ENCODE data around the gene SURF4. TPM values are rescaled to one million over a fixed set of nuclear protein-coding genes. Genes with fewer than 3 reads are reported as not detected.

The SURF4 gene
- total RNA-seq, 1 experiment from 2014 or later, result 214 TPM

DNA sequence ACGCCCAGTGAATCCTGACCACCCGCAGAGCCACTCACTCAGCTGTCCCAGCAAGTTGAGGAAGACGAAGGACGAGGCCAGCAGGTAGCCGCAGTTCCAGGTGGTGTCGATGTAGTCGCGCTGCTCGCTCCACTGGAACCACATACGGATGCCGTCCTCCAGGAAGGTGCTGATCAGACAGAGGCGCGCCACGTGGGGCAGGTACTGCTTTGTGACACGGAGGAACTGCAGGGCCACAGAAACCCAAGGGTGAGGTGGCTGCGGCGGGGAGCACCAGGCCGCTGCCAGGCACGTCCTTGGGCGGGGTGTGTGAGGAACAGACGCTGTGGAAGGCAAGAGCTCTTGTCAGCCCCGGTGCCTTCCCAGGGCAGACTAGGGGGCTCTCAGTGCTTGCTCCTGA is 8.6 kb downstream of the SURF4 start:
- peaks cover 67% of the 10 kb centered on the region for H3K36me3 ChIP-seq (ENCODE audit: insufficient read depth, low read length, poor library complexity, severe bottlenecking)
- intact Hi-C loops (cut with micrococcal nuclease; ENCODE audit: unreplicated experiment), result no loop called here
- DNase-seq (ENCODE audit: low spot score), result no peak
- H3K4me1 ChIP-seq (ENCODE audit: insufficient read depth, low read length, poor library complexity, severe bottlenecking), result no peaks in the 10 kb centered on the region
- no TSS peak for BruUV-seq (replicated peaks)
- ChIA-PET CTCF (no interaction called here), POLR2A (ENCODE audit: low non-redundant PET) (interaction anchor here (0.6 to 0.7 kb wide), 2 partner anchors 18 to 232 kb away, joined by 3 read pairs; no protein-coding TSS in a partner anchor)
- no peak for TF ChIP-seq EZH2 (IDR thresholded peaks at IDR 0.05; ENCODE audit: borderline replicate concordance, low read depth, low read length, poor library complexity, severe bottlenecking)
- TF ChIP-seq, protein P1, sequence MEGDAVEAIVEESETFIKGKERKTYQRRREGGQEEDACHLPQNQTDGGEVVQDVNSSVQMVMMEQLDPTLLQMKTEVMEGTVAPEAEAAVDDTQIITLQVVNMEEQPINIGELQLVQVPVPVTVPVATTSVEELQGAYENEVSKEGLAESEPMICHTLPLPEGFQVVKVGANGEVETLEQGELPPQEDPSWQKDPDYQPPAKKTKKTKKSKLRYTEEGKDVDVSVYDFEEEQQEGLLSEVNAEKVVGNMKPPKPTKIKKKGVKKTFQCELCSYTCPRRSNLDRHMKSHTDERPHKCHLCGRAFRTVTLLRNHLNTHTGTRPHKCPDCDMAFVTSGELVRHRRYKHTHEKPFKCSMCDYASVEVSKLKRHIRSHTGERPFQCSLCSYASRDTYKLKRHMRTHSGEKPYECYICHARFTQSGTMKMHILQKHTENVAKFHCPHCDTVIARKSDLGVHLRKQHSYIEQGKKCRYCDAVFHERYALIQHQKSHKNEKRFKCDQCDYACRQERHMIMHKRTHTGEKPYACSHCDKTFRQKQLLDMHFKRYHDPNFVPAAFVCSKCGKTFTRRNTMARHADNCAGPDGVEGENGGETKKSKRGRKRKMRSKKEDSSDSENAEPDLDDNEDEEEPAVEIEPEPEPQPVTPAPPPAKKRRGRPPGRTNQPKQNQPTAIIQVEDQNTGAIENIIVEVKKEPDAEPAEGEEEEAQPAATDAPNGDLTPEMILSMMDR (conservative IDR thresholded peaks at IDR 0.05; ENCODE audit: low read depth, low read length), result no peak
- H3K27me3 ChIP-seq (replicated peaks; ENCODE audit: insufficient read depth, low read depth, low read length, poor library complexity), result no peaks in the 10 kb centered on the region
- no peak overlapping the region for H3K4me3 ChIP-seq (ENCODE audit: low read depth, low read length, poor library complexity, severe bottlenecking)
- H3K9me3 ChIP-seq (ENCODE audit: low read depth, low read length, poor library complexity, severe bottlenecking), result no peaks in the 10 kb centered on the region
- H3K27ac ChIP-seq (ENCODE audit: low read depth, low read length, poor library complexity, severe bottlenecking), result no peak overlapping the region

DNA sequence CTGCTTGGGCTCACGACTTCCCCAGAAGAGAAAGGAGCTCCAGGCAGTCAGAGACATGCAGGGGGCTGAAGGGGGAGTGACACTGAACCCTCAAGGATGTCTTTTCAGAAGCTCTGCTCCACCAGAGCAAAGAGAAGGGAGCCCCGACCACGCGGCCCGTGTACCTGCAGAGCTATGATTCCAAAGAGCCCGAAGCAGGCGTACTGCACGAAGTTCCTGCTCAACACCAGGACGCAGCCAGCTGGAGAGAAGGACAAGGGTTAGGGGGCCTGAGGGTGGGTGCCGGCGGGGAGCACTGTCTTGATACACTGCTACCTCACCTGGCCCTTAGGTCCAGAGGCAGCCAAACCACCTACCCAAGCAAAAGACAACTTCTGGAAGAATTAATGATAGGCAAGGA is 9.4 kb downstream of the SURF4 start:
- BruUV-seq (replicated peaks), result no TSS peak
- no peaks in the 10 kb centered on the region for H3K9me3 ChIP-seq (ENCODE audit: low read depth, low read length, poor library complexity, severe bottlenecking)
- TF ChIP-seq, protein P1 (conservative IDR thresholded peaks at IDR 0.05; ENCODE audit: low read depth, low read length), result no peak
- no peak for TF ChIP-seq EZH2 (IDR thresholded peaks at IDR 0.05; ENCODE audit: borderline replicate concordance, low read depth, low read length, poor library complexity, severe bottlenecking)
- DNase-seq (ENCODE audit: low spot score), result no peak
- no peaks in the 10 kb centered on the region for H3K4me1 ChIP-seq (ENCODE audit: insufficient read depth, low read length, poor library complexity, severe bottlenecking)
- no peak overlapping the region for H3K4me3 ChIP-seq (ENCODE audit: low read depth, low read length, poor library complexity, severe bottlenecking)
- intact Hi-C loops (cut with micrococcal nuclease; ENCODE audit: unreplicated experiment), result no loop called here
- no peaks in the 10 kb centered on the region for H3K27me3 ChIP-seq (replicated peaks; ENCODE audit: insufficient read depth, low read depth, low read length, poor library complexity)
- ChIA-PET CTCF (no interaction called here), POLR2A (ENCODE audit: low non-redundant PET) (no interaction called here)
- H3K36me3 ChIP-seq (ENCODE audit: insufficient read depth, low read length, poor library complexity, severe bottlenecking), result peaks cover 68% of the 10 kb centered on the region
- no peak overlapping the region for H3K27ac ChIP-seq (ENCODE audit: low read depth, low read length, poor library complexity, severe bottlenecking)

DNA sequence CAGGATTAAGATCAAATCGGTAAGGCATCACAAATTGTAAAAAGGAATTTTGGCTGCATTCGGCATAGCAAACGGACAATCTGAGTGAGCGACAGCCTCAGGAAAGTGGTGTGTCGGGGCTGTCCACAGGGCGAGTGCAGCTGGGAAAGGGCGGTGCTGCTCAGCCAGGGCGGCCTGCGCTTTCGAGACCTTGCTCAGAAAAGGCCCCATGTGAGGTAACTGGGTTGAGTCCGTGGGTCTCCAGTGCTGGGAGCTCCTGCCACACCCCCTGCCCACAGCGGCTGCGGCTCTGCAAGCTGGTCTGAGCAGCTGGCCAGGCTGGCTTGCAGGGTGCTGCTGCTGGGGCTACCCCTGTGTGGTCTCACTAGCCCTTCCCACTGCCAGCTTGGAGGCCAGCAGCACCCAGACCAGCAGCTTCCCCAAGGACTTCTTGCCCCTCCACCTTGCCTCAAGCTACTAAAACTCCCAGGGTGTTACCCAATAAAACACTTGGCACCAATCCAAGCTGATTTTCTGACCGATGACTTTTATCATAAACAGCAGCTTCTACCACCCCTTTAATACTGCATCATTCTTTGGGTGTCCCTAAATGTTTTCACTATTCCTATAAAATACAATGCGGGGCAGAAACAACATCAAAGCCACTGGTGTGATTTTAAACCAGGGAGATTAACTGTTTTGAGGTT is 13.4 kb downstream of the SURF4 start:
- POLR2A ChIA-PET (ENCODE audit: low non-redundant PET), result no interaction called here
- no peak overlapping the region for H3K4me3 ChIP-seq (ENCODE audit: low read depth, low read length, poor library complexity, severe bottlenecking)
- no peak overlapping the region for H3K27ac ChIP-seq (ENCODE audit: low read depth, low read length, poor library complexity, severe bottlenecking)
- no peaks in the 10 kb centered on the region for H3K27me3 ChIP-seq (replicated peaks; ENCODE audit: insufficient read depth, low read depth, low read length, poor library complexity)
- TF ChIP-seq EZH2 (IDR thresholded peaks at IDR 0.05; ENCODE audit: borderline replicate concordance, low read depth, low read length, poor library complexity, severe bottlenecking), result no peak
- TF ChIP-seq, protein P1 (conservative IDR thresholded peaks at IDR 0.05; ENCODE audit: low read depth, low read length), result no peak
- no peaks in the 10 kb centered on the region for H3K9me3 ChIP-seq (ENCODE audit: low read depth, low read length, poor library complexity, severe bottlenecking)
- H3K36me3 ChIP-seq (ENCODE audit: insufficient read depth, low read length, poor library complexity, severe bottlenecking), result peaks cover 69% of the 10 kb centered on the region
- CTCF ChIA-PET, result no interaction called here
- no peak for DNase-seq (ENCODE audit: low spot score)
- intact Hi-C loops (cut with micrococcal nuclease; ENCODE audit: unreplicated experiment), result no loop called here
- H3K4me1 ChIP-seq (ENCODE audit: insufficient read depth, low read length, poor library complexity, severe bottlenecking), result peaks cover 11% of the 10 kb centered on the region
- TSS peak; percentile 58 for BruUV-seq (replicated peaks)

Measured in A673 (cell line).